Measurements from ENCODE around the gene VKORC1.

The VKORC1 gene

DNA sequence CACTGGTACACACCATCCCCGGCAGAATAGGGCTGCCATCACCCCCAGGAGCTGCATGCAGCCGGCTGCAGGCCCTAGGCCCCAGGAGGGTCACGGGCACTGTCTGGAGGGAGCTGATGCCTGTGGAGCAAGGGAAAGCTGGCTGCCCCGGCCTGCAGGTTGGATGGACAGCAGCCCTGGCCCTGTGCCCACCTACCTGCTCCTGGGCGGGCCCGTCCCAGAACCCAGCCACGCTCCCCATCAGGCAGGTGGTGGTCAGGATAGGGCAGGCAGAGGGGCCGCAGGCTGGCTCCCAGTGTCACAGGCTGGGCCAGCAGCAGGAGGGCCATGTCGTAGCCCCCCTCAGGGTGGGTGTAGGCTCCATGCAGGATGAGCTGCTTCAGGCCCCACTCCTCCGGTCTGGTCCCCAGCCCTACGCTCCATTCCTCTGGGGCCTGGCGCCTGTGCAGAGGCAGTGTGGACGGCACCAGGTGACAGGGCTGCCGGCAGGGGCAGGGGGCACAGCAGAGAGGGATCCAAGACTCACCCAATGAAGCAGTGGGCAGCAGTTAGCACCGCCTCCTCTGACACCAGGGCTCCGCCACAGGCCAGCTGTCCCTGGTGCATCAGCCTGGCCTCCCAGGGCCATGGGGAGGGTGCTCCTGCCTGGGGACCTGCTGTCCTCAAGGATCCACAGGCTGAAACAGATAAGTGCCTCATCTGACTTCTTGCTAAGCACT is 9.9 kb downstream of the VKORC1 start:
- Histone ChIP-seq H4K8ac (ENCODE audit: low read length) (no peak overlapping the region), H4K91ac (ENCODE audit: low read length) (no peak overlapping the region), H3K14ac (ENCODE audit: low read length in 2 of 2) (no peak overlapping the region), H2BK15ac (ENCODE audit: low read depth, poor library complexity, severe bottlenecking) (no peak overlapping the region), H3K36me3 (ENCODE audit: control insufficient read depth in 1 of 2, insufficient read depth in 2 of 2, low read depth in 1 of 2, low read length in 2 of 2) (peaks cover 96 to 98% of the 10 kb centered on the region in 2 experiments), H3K9ac (ENCODE audit: low read length) (no peak overlapping the region), H3K79me1 (replicated peaks; ENCODE audit: low read length, poor library complexity, severe bottlenecking) (peaks cover 61% of the 10 kb centered on the region), H3K4ac (ENCODE audit: low read depth in 1 of 2, low read length in 2 of 2) (no peak overlapping the region), H2BK12ac (ENCODE audit: low read length in 2 of 2) (no peak overlapping the region), H3K23ac (ENCODE audit: low read length in 2 of 2) (no peak overlapping the region), H3K9me3 (ENCODE audit: control insufficient read depth, low read length) (no peaks in the 10 kb centered on the region), H2BK5ac (ENCODE audit: low read depth, low read length, poor library complexity, severe bottlenecking) (no peak overlapping the region), H2BK120ac (ENCODE audit: low read depth, low read length) (no peak overlapping the region), H2AFZ (ENCODE audit: low read depth, low read length) (no peak overlapping the region), H3K4me1 (ENCODE audit: control insufficient read depth, insufficient read depth, low read depth, low read length) (peaks cover 29% of the 10 kb centered on the region), H2AK5ac (ENCODE audit: low read length, severe bottlenecking) (no peak overlapping the region), H3K4me3 (ENCODE audit: insufficient read depth in 1 of 2, low read depth in 1 of 2, low read length in 2 of 2) (no peak overlapping the region), H3K27me3 (ENCODE audit: control insufficient read depth in 1 of 2, insufficient read depth in 1 of 2, low read length in 2 of 2) (no peaks in the 10 kb centered on the region), H3K18ac (ENCODE audit: low read depth in 1 of 2, low read length in 2 of 2) (no peak overlapping the region), H3K27ac (ENCODE audit: low read length, poor library complexity, severe bottlenecking) (no peak overlapping the region), H3K4me2 (ENCODE audit: low read length, poor library complexity, severe bottlenecking) (no peak overlapping the region)
- 91% methylated on average over 16 of the region's 16 CpGs for WGBS
- DNase-seq: no peak

DNA sequence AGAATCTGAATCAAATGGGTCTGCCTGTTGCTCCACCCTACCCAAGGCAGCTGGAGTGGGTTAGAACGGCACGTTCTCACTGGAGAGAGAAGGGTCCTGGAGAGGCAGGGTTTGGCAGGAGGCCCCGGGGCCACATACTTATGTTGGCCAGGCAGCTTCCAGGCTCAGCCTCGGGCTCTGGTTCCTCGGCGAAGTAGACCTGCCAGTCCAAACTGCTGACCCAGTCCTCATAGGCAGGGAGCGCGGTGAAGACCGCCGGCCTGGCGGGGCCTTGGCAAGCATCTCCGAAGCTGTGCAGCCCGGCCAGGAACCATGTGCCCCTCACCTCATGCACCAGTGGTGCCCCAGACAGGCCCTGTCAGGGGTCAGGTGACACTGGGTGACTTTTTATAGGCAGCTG is 10.6 kb downstream of the VKORC1 start:
- H3K4me3 ChIP-seq (ENCODE audit: insufficient read depth in 1 of 2, low read depth in 1 of 2, low read length in 2 of 2): no peak overlapping the region
- H3K79me1 ChIP-seq (replicated peaks; ENCODE audit: low read length, poor library complexity, severe bottlenecking): peaks cover 65% of the 10 kb centered on the region
- H3K27ac ChIP-seq (ENCODE audit: low read length, poor library complexity, severe bottlenecking): no peak overlapping the region
- H2AK5ac ChIP-seq (ENCODE audit: low read length, severe bottlenecking): no peak overlapping the region
- H3K9ac ChIP-seq (ENCODE audit: low read length): no peak overlapping the region
- H3K4me1 ChIP-seq (ENCODE audit: control insufficient read depth, insufficient read depth, low read depth, low read length): peaks cover 29% of the 10 kb centered on the region
- peak overlapping the region; percentile 11 for H4K91ac ChIP-seq (ENCODE audit: low read length)
- no peak overlapping the region for H2BK5ac ChIP-seq (ENCODE audit: low read depth, low read length, poor library complexity, severe bottlenecking)
- H3K23ac ChIP-seq (ENCODE audit: low read length in 2 of 2): no peak overlapping the region
- H3K9me3 ChIP-seq (ENCODE audit: control insufficient read depth, low read length): no peaks in the 10 kb centered on the region
- H2BK12ac ChIP-seq (ENCODE audit: low read length in 2 of 2): no peak overlapping the region
- H3K4me2 ChIP-seq (ENCODE audit: low read length, poor library complexity, severe bottlenecking): no peak overlapping the region
- no peak overlapping the region for H3K14ac ChIP-seq (ENCODE audit: low read length in 2 of 2)
- WGBS: 97% methylated on average over 13 of the region's 13 CpGs
- H2BK120ac ChIP-seq (ENCODE audit: low read depth, low read length): no peak overlapping the region
- H3K18ac ChIP-seq (ENCODE audit: low read depth in 1 of 2, low read length in 2 of 2): no peak overlapping the region
- peaks cover 98 to 99% of the 10 kb centered on the region in 2 experiments for H3K36me3 ChIP-seq (ENCODE audit: control insufficient read depth in 1 of 2, insufficient read depth in 2 of 2, low read depth in 1 of 2, low read length in 2 of 2)
- no peak for DNase-seq
- H3K4ac ChIP-seq (ENCODE audit: low read depth in 1 of 2, low read length in 2 of 2): no peak overlapping the region
- H2AFZ ChIP-seq (ENCODE audit: low read depth, low read length): no peak overlapping the region
- no peak overlapping the region for H4K8ac ChIP-seq (ENCODE audit: low read length)
- no peak overlapping the region for H2BK15ac ChIP-seq (ENCODE audit: low read depth, poor library complexity, severe bottlenecking)
- H3K27me3 ChIP-seq (ENCODE audit: control insufficient read depth in 1 of 2, insufficient read depth in 1 of 2, low read length in 2 of 2): no peaks in the 10 kb centered on the region

GRCh38 chr16:31083556-31083955 is 11.0 kb downstream of the VKORC1 start:
- peak overlapping the region; percentile 26 for H3K9ac ChIP-seq (ENCODE audit: low read length)
- peaks cover 27% of the 10 kb centered on the region for H3K4me1 ChIP-seq (ENCODE audit: control insufficient read depth, insufficient read depth, low read depth, low read length)
- H3K14ac ChIP-seq (ENCODE audit: low read length in 2 of 2): no peak overlapping the region
- no peak overlapping the region for H2AFZ ChIP-seq (ENCODE audit: low read depth, low read length)
- H2BK12ac ChIP-seq (ENCODE audit: low read length in 2 of 2): no peak overlapping the region
- DNase-seq: no peak
- H4K91ac ChIP-seq (ENCODE audit: low read length): no peak overlapping the region
- H3K4me2 ChIP-seq (ENCODE audit: low read length, poor library complexity, severe bottlenecking): no peak overlapping the region
- no peak overlapping the region for H2BK5ac ChIP-seq (ENCODE audit: low read depth, low read length, poor library complexity, severe bottlenecking)
- H4K8ac ChIP-seq (ENCODE audit: low read length): no peak overlapping the region
- no peak overlapping the region for H3K23ac ChIP-seq (ENCODE audit: low read length in 2 of 2)
- H3K4ac ChIP-seq (ENCODE audit: low read depth in 1 of 2, low read length in 2 of 2): no peak overlapping the region
- no peak overlapping the region for H2BK15ac ChIP-seq (ENCODE audit: low read depth, poor library complexity, severe bottlenecking)
- H3K27ac ChIP-seq (ENCODE audit: low read length, poor library complexity, severe bottlenecking): no peak overlapping the region
- peaks cover 98 to 99% of the 10 kb centered on the region in 2 experiments for H3K36me3 ChIP-seq (ENCODE audit: control insufficient read depth in 1 of 2, insufficient read depth in 2 of 2, low read depth in 1 of 2, low read length in 2 of 2)
- H3K27me3 ChIP-seq (ENCODE audit: control insufficient read depth in 1 of 2, insufficient read depth in 1 of 2, low read length in 2 of 2): no peaks in the 10 kb centered on the region
- H3K18ac ChIP-seq (ENCODE audit: low read depth in 1 of 2, low read length in 2 of 2): no peak overlapping the region
- H3K4me3 ChIP-seq (ENCODE audit: insufficient read depth in 1 of 2, low read depth in 1 of 2, low read length in 2 of 2): no peak overlapping the region
- no peak overlapping the region for H2AK5ac ChIP-seq (ENCODE audit: low read length, severe bottlenecking)
- no peak overlapping the region for H2BK120ac ChIP-seq (ENCODE audit: low read depth, low read length)
- H3K9me3 ChIP-seq (ENCODE audit: control insufficient read depth, low read length): no peaks in the 10 kb centered on the region
- H3K79me1 ChIP-seq (replicated peaks; ENCODE audit: low read length, poor library complexity, severe bottlenecking): peaks cover 65% of the 10 kb centered on the region
- WGBS: 98% methylated on average over 4 of the region's 5 CpGs

DNA sequence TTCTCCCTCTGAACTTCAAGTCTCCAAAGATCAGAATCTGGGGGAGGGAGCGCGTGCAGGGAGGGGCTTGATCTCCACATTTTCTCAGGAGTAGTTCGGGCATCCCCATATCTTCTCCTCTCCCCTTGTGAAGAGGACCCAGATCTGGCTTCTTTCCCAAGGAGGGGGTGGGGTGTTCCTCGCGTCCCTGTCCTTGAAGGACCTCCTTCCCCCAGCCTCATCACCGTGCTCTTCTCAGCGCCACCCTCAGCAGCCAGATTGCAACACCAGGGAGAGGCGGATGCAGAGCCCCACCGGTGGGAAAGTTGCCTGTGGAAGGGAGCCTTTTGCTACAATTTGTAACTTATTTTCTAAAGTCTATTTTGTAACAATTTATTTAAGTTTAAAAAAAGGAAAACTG is 11.5 kb downstream of the VKORC1 start:
- Histone ChIP-seq H2AK5ac (ENCODE audit: low read length, severe bottlenecking) (no peak overlapping the region), H2BK120ac (ENCODE audit: low read depth, low read length) (no peak overlapping the region), H3K4me3 (ENCODE audit: insufficient read depth in 1 of 2, low read depth in 1 of 2, low read length in 2 of 2) (no peak overlapping the region), H2BK5ac (ENCODE audit: low read depth, low read length, poor library complexity, severe bottlenecking) (no peak overlapping the region), H3K18ac (ENCODE audit: low read depth in 1 of 2, low read length in 2 of 2) (no peak overlapping the region), H2AFZ (ENCODE audit: low read depth, low read length) (no peak overlapping the region), H3K9ac (ENCODE audit: low read length) (peak overlapping the region; percentile 26), H3K4me2 (ENCODE audit: low read length, poor library complexity, severe bottlenecking) (no peak overlapping the region), H3K4me1 (ENCODE audit: control insufficient read depth, insufficient read depth, low read depth, low read length) (peaks cover 23% of the 10 kb centered on the region), H2BK15ac (ENCODE audit: low read depth, poor library complexity, severe bottlenecking) (no peak overlapping the region), H3K9me3 (ENCODE audit: control insufficient read depth, low read length) (no peaks in the 10 kb centered on the region), H3K36me3 (ENCODE audit: control insufficient read depth in 1 of 2, insufficient read depth in 2 of 2, low read depth in 1 of 2, low read length in 2 of 2) (peaks cover 98 to 99% of the 10 kb centered on the region in 2 experiments), H3K27me3 (ENCODE audit: control insufficient read depth in 1 of 2, insufficient read depth in 1 of 2, low read length in 2 of 2) (no peaks in the 10 kb centered on the region), H4K8ac (ENCODE audit: low read length) (no peak overlapping the region), H3K23ac (ENCODE audit: low read length in 2 of 2) (no peak overlapping the region), H3K27ac (ENCODE audit: low read length, poor library complexity, severe bottlenecking) (no peak overlapping the region), H4K91ac (ENCODE audit: low read length) (no peak overlapping the region), H3K14ac (ENCODE audit: low read length in 2 of 2) (no peak overlapping the region), H3K4ac (ENCODE audit: low read depth in 1 of 2, low read length in 2 of 2) (no peak overlapping the region), H2BK12ac (ENCODE audit: low read length in 2 of 2) (no peak overlapping the region), H3K79me1 (replicated peaks; ENCODE audit: low read length, poor library complexity, severe bottlenecking) (peaks cover 65% of the 10 kb centered on the region)
- DNase-seq: no peak
- 86% methylated on average over 6 of the region's 9 CpGs for WGBS
